Middle frontal gyrus (tissue), 1 donor: ENCODE measurements around the gene NDC1.
"Not testable (repeated sequence)": the region's sequence is repeated elsewhere in the genome, so short reads cannot be mapped to it uniquely, and the experiment has no call there.

ENCODE experiments used
- DNase-seq: peaks from one replicate; pipeline ENCODE4 v3.0.0-alpha.2; 2015; ENCODE audit warnings: low spot score; ENCODE audit errors: extremely low spot score

The NDC1 gene

DNA sequence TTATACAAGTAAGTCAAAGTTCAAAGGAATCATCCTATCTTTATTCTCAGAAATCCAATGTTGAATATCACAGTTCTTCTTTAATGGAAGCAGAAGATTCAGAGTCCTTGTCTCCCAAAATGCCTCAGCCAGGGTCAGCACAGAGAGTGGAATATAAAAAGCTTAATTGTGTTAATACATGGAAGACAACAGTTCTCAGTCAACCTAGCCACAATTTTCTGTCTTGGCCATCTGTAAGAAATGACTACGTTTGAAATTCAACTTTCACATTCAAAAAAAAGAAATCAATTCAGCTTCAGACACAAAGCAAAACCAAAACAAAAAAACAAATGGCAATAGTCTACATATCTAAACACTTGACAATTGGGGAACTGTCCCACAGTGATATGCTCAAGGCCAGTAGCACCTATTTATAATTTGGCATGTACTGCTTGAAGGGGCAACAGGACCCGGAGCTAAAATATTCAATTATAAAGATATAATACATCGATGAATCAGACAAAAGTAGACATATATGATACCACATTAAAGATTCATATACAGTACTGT lies 71.8 kb downstream of the NDC1 start:
- no peak for DNase-seq

DNA sequence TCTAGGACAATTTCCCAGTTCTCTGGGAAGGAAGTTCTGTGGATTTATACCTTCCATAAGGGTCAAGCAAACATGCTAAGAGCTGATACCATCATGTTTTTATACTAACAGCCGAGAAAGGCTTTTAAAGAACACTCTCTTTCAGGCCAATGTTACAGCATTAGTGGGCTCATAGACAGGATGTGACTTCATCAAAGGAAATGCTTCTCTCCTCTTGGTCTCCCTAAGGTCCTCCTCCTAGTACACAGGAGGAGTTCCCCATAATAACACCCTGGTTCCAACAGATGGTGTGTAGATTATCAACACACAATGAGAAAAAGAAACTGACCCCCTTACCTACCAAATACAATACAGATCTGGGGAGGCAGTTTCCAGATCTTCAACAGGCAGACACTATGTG lies 72.4 kb downstream of the NDC1 start:
- no peak for DNase-seq

DNA sequence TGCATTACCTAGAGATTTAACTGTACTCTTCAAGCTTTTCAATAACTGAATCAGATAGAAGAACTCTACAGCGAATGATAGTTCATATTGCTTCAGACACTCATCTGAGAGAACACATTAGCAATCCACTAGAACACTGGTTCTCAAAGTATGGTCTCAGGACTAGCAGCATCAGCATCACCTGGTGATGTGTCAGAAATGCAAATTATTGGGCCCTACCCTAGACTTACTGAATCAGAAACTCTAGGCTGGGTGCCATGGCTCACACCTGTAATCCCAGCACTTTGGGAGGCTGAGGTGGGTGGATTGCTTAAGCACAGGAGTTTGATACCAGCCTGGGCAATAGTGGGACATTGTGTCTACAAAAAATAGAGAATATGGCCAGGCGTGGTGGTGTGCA lies 74.2 kb downstream of the NDC1 start:
- DNase-seq, result no peak

DNA sequence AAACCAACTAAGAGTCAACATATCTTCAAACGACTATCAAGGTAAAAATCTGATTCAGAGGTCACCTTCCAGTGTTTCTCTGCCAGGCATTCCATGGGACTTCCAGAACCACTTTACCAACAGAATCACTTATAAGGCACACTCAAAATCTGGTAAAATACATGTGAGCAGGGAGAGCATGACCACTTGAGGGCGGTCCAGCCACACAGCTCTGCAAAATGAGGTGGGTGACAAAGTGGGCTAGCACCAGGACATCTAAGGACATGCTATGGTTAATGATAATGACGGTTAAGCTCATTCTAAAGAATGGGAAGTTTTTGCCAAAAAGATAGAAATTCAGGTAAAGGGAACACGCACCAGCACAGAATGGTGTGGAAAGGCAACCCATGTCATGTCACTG lies 74.6 kb downstream of the NDC1 start:
- no peak for DNase-seq

DNA sequence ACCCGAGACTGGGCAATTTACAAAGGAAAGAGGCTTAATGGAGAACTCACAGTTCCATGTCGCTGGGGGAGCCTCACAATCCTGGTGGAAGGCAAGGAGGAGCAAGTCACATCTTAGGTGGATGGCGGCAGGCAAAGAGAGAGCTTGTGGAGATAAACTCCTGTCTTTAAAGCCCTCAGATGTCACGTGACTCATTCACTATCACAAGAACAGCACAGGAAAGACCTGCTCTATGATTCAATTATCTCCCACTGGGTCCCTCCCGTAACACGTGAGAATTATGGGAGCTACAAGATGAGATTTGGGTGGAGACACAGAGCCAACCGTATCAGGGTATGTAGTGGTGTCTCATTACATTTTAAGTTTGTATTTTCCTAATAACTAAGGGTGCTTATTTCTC lies 77.6 kb downstream of the NDC1 start:
- DNase-seq, result not testable (repeated sequence)

DNA sequence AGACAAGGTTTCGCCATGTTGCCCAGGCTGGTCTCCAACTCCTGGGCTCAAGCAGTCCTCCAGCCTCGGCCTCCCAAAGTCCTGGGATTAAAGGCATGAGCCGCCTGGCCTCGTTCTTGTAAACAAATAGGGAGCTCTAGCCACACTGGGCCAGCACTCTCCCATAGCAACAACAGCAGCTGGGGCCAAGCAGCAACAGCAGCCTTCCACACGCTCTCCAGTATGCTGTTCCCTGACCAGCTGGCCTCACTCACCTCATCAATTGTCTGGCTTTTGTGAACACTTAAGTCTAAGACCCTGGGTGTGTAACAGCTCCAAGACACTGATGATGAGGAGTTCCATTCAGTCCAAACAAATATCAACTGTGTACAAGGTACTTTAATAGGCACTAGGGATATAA lies 82.2 kb downstream of the NDC1 start:
- no peak for DNase-seq

DNA sequence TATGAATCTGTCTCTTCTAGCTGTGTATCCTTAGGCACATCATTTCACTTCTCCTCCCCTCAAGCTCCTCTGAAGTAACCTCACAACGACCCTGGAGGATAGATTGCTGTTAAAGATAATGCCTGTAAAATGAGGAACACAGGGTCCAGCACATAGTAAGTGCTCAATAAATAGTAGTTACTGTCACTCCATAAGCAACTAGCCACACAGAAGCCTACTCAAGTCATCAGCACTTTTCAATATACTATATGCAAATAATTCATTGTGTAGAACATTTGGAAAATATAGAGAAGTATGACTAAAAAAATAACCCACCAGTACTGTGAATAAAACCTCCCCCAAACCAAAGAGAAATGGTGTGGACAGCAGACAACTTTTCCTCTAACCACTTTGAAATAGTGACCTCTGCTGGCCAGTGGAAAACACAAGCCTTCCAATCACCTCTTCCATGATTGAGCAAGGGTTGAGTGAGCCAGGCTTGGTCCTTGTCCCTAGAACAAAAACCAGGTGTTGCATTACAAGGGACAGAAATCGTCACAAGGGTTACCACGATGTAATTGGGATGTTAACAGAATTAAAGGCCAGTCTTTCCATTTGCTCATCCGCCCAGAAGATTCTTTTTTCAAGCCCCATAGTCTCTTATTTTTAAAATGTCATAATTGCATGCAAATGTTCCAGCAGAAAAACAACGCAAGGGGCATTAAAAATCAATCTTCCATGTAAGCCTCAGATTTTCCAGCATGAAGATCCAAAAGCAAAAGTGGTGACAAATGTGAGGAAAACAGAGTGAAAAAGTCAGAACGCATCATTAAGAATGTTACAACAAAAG lies 83.4 kb downstream of the NDC1 start:
- no peak for DNase-seq

DNA sequence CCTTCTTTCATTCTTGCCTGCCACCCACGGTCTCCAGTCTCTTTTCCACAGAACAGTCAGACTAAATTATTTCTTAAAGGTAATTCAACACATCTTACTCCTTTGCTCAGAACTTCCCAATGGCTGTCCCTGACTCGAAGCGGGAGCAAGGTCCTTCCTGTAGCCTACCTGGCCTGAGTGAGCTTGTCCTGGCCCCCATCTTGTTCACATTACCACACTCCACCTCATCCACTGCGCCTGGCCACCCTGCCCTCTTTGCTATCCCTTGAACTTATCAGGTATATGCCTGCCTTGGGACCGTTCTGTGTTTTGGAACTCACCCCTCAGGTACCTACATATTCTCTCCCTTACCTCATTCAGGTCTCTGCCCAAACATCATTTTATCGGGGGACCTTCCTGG lies 85.8 kb downstream of the NDC1 start:
- DNase-seq, result no peak

DNA sequence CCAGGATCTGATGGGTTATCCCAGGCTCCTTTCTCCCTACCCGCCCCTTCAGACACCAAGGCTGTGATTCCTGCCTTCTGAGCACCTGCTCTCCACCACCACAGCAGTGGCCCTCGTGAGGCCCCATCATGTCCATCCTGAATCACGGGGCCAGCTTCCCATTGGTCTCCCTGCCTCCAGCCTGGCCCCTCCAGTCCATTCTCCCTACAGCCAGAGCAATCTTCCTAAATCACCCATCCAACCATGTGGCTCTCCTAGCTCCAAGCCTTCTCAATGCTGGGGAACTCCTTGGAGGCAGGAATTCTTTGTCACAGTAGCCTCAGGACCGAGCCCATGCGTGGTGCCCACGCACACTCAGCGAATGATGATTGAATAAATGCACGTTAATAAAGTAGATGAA lies 90.3 kb downstream of the NDC1 start:
- no peak for DNase-seq

DNA sequence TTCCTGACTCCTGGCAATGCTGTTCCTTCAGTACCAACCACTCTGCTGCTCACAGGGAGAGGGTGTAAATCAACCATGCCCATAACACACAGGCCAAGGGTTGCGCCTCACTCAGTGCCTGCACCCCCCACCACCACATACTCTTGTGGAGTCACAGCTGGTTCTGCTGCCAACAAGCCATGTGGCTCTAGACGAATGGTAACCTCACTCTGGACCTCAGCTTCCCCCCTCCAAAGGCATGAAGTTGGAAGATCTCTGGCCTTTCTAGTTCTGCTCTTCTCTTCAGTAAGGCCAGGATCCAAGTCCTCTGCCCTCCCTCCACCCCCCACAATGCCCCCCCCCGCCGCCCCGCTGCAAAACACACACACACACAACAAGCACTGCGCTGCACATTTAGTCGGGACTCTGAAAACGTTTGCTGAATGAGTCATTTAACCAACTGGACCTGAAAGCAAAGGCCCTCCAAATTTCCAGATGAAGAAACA lies 97.4 kb downstream of the NDC1 start:
- no peak for DNase-seq

DNA sequence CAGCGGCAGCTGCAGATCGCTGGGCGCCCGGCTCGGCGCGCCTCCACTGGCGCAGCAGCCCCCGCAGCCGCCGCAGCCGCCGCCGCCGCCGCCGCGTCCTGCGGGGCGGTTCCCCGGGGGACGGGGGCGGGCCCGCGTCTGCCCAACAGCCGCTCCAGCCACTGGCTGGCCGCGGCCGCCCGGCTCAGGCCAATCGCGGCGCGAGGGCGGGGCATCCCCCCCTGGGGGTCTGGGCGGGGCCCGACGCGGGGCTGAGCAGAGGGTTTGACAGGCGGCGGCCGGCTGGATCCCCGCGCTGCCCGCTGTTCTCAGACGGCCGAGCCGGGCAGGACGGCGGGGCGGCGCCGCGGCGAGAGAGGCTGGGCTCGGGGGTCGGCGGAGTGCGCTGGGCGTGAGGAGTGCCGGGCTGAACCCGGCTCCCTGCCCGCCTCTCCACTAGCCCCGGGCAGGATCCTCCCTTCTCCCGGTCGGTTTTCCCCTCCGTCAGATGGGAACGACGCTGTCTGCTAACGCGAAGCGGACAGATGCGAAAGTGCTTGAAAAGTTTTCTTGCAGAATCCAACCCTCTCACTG lies 98.9 kb downstream of the NDC1 start, which contains the start of gene GLIS1:
TSS of gene GLIS1 (minus strand) at position 56 of the 573 bp plus-strand sequence. CDS start 1,100 bp downstream, outside the sequence.
- peak; percentile 70 for DNase-seq

DNA sequence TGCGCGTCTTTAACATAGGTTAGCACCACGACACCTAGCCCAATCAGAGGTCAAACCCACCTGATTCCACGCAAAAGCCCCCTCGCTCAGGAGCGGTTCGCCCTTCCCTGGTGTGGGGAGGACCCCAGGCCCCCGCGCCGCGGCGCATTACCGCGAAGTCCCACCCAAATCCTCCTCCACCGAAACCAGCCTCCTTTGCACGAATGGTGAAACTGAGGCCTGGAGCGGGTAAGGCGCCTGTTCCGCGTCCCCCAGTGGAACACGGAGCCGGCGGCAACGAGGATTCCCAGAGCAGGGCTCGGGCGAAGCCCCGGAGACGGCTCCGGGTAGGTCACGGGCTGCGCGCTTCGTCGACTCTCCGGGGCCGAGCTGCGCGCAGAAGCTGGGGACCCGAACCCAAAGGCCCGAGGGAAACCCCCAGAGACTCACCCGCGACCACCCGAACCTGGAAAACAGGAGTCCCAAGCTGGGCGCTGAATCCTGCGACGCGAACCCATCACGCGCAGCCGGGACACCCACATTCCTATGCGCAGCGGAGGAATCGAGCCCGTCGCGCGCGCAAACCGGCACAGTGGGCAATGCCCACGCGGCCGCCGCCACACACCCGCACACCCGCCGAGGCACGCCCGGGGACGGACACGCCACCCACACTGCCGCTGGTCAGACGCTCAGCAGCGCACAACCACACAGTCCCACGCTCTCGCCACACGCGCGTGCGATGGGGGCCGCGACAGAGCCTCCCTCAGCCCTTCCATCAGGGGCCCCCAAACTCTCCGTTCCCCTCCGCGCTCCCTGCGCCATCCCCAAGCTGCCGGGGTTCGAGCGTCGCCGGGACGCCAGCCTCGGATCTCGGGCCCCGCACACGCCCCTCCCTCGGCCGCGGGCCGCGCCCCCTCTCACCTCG lies 99.6 kb downstream of the NDC1 start:
- DNase-seq, result no peak

DNA sequence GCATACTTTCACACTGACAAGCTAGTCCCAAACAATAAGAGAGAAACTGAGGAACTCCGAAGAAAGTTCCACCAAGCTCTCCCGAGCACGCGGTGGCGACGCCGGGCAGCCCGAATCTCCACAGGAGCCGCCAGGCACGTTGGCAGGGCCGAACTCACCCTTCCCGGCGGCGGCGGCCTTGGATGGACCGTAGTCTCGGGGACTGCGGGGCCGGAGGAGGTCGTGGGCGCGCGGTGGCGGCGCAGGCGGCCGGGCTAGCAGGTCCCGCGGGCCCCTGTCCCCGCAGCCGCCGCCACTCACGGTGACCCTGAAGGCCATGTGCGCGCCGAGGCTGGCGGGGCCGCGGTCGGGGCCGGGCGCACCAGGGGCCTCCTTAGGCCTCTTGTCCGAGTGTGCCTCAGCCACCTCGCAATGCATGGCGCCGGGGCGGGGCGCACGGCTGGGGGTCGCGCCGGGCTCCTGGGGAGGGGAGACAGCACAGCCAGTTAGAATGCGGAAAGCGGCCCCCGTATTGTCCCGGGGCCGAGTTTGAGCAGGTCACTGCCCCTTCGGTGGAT lies 100.4 kb downstream of the NDC1 start:
- DNase-seq, result no peak

DNA sequence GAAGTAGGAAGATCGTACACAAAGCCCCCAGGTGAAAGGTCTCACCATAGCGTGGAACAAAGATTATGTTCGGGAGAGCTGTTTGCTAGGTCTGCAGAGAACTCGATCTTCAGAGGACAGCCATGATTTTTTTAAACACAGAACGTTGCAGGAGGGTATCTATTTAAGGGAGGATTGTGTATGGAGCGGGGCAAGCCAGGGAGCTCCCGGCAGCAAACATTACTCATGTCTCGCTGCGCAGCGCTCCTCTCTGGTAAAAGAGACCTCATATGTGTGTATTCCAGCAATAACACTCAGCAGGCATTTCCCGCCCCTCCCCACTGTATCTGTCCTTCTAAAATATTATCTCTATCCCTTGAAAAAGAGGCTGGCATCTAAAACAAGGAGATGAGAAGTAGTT lies 101.8 kb downstream of the NDC1 start:
- DNase-seq, result no peak

DNA sequence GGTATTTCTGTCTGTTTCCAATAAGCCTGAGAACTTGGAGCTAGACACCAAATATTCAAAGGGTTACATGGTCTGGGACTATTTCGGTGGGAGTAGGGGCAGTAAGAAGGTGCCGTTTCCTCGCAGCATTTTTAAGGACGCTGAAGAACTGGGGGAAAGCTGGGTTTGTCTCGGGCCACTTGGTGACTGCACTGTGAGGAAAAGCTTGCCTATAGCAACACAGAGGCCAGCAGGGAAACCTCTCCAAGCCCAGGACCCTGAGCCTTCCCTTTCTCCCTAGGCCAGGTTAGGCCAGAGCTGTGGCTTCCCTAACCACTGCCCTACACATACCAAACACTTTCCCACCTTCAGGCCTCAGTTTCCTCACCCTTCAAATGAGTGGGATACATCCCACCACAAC lies 102.4 kb downstream of the NDC1 start:
- no peak for DNase-seq

DNA sequence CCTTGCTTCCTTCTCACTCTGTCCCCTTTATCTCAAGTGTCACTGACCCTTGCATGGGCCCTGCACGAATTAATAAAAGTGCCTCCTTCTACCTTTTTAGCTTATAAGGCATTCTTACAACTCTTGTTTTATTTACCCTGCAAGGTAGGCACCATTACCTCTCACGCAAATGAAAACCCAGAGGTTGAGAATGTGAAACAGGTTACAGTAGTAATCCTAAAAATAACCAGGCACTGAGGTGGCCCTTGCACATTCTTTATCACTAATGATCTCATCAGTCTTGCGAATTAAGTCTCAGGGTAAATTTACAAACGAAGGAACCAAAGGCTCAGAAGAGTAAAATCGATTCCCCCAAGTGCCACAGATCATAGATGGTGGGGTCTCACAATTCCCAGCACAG lies 102.8 kb downstream of the NDC1 start:
- DNase-seq, result no peak

DNA sequence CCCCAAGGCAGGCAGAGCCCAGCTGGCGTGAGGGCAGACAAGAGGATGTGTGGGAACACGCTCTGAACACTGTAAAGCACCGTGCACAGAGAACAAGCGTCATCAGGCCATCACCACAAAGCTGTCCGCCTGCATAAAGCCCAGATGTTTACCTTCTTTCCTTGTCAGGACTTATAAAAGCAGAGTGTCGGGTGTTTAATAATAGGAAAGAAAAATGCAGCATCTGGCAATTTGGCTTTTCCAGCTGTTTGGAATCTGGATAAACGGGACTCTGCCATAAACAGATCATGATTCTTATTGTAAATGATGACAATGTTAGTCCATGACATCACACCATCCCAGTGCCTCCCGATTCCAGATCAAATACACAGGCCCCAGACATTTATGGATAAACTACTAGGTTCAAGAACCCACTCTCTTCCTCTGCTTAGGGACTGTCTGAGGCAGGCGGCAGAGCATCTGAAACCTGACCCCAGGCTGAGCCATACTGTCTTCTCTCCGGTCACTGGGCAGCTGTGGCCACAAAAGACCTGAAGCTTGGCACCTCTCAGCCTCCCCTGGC lies 103.4 kb downstream of the NDC1 start:
- DNase-seq, result no peak

DNA sequence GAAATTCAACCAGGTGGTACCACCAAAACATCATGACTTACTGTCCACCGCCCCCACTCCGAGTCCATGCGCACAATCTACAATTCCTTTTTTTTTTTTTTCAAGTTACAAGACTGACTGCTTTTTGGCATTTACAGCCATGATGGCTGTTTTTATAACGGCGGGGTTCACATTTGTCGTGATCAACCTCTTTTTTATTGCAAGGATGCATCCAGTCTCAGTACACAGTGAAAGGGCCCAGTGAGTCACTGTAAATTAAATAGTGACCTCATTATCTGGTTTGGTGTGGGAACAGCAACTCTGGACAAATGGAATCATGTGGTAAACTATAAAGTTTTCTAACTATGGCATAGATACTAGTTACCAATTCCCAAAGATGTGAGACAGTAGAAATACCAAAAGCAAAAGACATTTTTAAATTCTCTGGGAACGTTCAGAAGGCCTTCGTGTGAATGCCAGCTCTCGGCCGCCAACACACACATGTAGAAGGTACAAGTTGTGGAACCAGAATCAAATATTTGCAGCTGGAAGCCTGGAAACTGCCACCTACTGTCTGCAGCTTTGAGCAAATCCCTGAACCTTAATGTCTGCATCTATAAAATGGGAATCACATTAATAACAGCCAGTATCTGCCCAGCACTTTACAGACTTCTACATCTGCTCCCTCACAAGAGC lies 104.0 kb downstream of the NDC1 start:
- DNase-seq, result no peak

DNA sequence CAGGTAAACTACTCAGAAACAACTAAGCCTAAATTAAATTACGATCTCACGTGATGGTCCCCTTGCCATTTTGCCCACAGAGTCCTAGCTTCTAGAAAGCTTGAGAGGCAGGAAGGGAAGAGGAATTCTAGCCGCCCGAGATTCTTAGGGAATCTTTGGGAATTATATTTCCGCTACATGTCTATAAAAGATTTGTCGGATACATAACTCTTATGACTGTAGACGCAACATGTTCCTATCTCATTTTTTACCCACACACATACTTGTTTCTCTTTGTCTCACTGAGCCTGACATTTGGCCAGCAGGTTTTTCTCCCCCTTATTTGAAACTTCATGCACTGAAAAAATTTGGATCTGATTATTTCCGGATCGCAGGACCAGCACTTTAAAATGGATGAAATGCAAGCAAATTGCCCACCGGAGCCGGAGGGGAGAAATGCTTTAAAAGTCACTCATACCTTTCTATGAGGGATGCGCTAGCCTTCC lies 104.6 kb downstream of the NDC1 start:
- DNase-seq, result no peak

DNA sequence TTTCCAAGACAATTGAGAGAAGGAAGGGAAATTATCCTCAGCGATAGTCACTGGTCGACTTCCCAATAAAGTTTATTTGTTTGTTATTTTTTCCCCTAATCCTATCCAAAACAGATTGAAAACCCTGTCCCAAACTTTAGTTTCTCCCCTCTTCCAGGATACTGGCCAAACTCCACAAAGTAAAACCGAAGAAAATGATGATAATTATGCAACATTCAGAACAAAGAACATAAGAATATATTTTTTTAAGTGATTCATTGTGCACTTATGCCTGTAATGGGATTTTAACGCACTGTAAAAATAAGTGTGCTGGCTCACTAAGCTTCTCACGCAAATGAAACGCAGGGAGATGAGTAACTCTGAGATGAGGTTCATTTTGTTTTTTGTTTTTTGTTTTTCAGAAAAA lies 105.2 kb downstream of the NDC1 start:
- no peak for DNase-seq
